SK-N-SH (cell line): ENCODE measurements around the gene PAGE3. TPM values are rescaled to one million over a fixed set of nuclear protein-coding genes. Genes with fewer than 3 reads are reported as not detected.

Experiments used
- CTCF ChIA-PET: fragments of 300-600, 350-600 bp; formaldehyde crosslinking; extraction: SDS; loops from one replicate; lab custom pipeline; 2021; lab: Yijun Ruan, JAX
- POLR2A ChIA-PET: fragments of 350-600 bp; sonication (Branson Sonifier 250); formaldehyde crosslinking; extraction: SDS; loops from one replicate; lab custom pipeline; 2020; ENCODE audit warnings: antibody characterized with exemption, inconsistent platforms; lab: Yijun Ruan, JAX
- DNase-seq: peaks from one replicate; pipeline ENCODE4 v3.0.0; 2012
- H2AFZ ChIP-seq: fragments of 200-600 bp; sonication (generic); 2 replicates; pipeline ENCODE4 v1.8.1; 2016; ENCODE audit warnings: antibody characterized with exemption, mild to moderate bottlenecking, low read depth
- H3F3A ChIP-seq: fragments of 200-600 bp; sonication (generic); replicated peaks from 2 replicates; pipeline ENCODE3; 2016; ENCODE audit warnings: antibody characterized with exemption, mild to moderate bottlenecking; ENCODE audit not compliant: insufficient read depth
- H3K27ac ChIP-seq, 2 experiments: fragments of 200-500 bp in 1 of 2; fragments of 200-600 bp in 1 of 2; sonication (Bioruptor generic) in 1 of 2; sonication (generic), shearing (Covaris generic) in 1 of 2; 2 replicates each; pipeline versions ENCODE4 v1.5.1 to v1.6.1; 2014 to 2016; ENCODE audit warnings: low read depth in 2 of 2, inconsistent platforms in 1 of 2, low read length in 1 of 2, mild to moderate bottlenecking in 1 of 2, mixed read lengths in 1 of 2
- H3K27me3 ChIP-seq: fragments of 200-600 bp; sonication (generic), shearing (Covaris generic); 2 replicates; pipeline ENCODE4 v1.6.1; 2016; ENCODE audit warnings: mixed run types; ENCODE audit not compliant: insufficient read depth
- H3K36me3 ChIP-seq, 2 experiments: fragments of 200-500 bp in 1 of 2; fragments of 200-600 bp in 1 of 2; sonication (Bioruptor generic) in 1 of 2; sonication (generic) in 1 of 2; replicated peaks in 1 of 2; 2 replicates each; pipeline versions ENCODE3 to v1.5.1; 2014 to 2016; ENCODE audit warnings: low read length in 1 of 2, mild to moderate bottlenecking in 1 of 2; ENCODE audit not compliant: insufficient read depth in 2 of 2, control insufficient read depth in 1 of 2
- H3K4me1 ChIP-seq, 2 experiments: fragments of 200-500 bp in 1 of 2; fragments of 200-600 bp in 1 of 2; sonication (Bioruptor generic) in 1 of 2; sonication (generic), shearing (Covaris generic) in 1 of 2; 2 replicates each; pipeline versions ENCODE4 v1.5.1 to v1.6.1; 2014 to 2016; ENCODE audit warnings: low read depth in 1 of 2, low read length in 1 of 2, mixed run types in 1 of 2; ENCODE audit not compliant: insufficient read depth in 2 of 2, control insufficient read depth in 1 of 2
- H3K4me2 ChIP-seq: fragments of 200-600 bp; sonication (generic), shearing (Covaris generic); 2 replicates; pipeline ENCODE4 v1.6.1; 2017; ENCODE audit warnings: mixed run types
- H3K4me3 ChIP-seq, 2 experiments: fragments of 200-500 bp in 1 of 2; fragments of 200-600 bp in 1 of 2; sonication (Bioruptor generic) in 1 of 2; sonication (generic), shearing (Covaris generic) in 1 of 2; 2 replicates each; pipeline versions ENCODE4 v1.5.1 to v1.8.1; 2014 to 2016; ENCODE audit warnings: low read depth in 2 of 2, inconsistent platforms in 1 of 2, low read length in 1 of 2, mild to moderate bottlenecking in 1 of 2, mixed read lengths in 1 of 2, moderate library complexity in 1 of 2
- H3K79me2 ChIP-seq: fragments of 200-600 bp; sonication (generic); 2 replicates; pipeline ENCODE4 v1.8.1; 2017; ENCODE audit warnings: mild to moderate bottlenecking; ENCODE audit not compliant: insufficient read depth
- H3K9ac ChIP-seq: fragments of 200-600 bp; sonication (generic); 2 replicates; pipeline ENCODE4 v1.6.1; 2017; ENCODE audit warnings: mixed run types
- H3K9me2 ChIP-seq: fragments of 200-600 bp; sonication (generic); 2 replicates; pipeline ENCODE4 v1.6.1; 2017; ENCODE audit warnings: mixed run types
- H3K9me3 ChIP-seq: fragments of 200-600 bp; sonication (generic); 2 replicates; pipeline ENCODE4 v1.6.1; 2017; ENCODE audit warnings: mixed run types, mild to moderate bottlenecking, moderate library complexity
- H4K20me1 ChIP-seq: fragments of 200-600 bp; sonication (generic); 2 replicates; pipeline ENCODE4 v1.6.1; 2017; ENCODE audit warnings: mild to moderate bottlenecking, mixed run types; ENCODE audit not compliant: insufficient read depth
- ELF1 ChIP-seq: IDR thresholded peaks from 2 replicates; pipeline ENCODE4 v1.4.0; 2012
- EZH2phosphoT487 ChIP-seq: fragments of 200-600 bp; sonication (generic); IDR thresholded peaks from 2 replicates; pipeline ENCODE4 v1.6.1; 2017; ENCODE audit warnings: low read depth, mixed run types, mild to moderate bottlenecking, antibody characterized with exemption, moderate library complexity, borderline replicate concordance
- GABPA ChIP-seq: IDR thresholded peaks from 2 replicates; pipeline ENCODE4 v1.4.0; 2012; ENCODE audit warnings: low read depth, mild to moderate bottlenecking
- IRF3 ChIP-seq: fragments of 150-350 bp; IDR thresholded peaks from 2 replicates; pipeline ENCODE4 v1.6.1; 2016; ENCODE audit warnings: mild to moderate bottlenecking, low read depth, low read length
- JUND ChIP-seq: IDR thresholded peaks from 2 replicates; pipeline ENCODE4 v1.4.0; 2012
- MEF2A ChIP-seq: IDR thresholded peaks from 2 replicates; pipeline ENCODE4 v1.4.0; 2012; ENCODE audit warnings: low read depth, borderline replicate concordance
- MXI1 ChIP-seq: IDR thresholded peaks from 2 replicates; pipeline ENCODE4 v1.6.1; 2012; ENCODE audit warnings: mild to moderate bottlenecking, low read depth, low read length, improper control_type of control experiment
- NFIC ChIP-seq: IDR thresholded peaks from 2 replicates; pipeline ENCODE4 v1.4.0; 2012; ENCODE audit warnings: borderline replicate concordance
- NRF1 ChIP-seq: IDR thresholded peaks from 2 replicates; pipeline ENCODE4 v1.6.1; 2012; ENCODE audit warnings: low read depth, mild to moderate bottlenecking, low read length
- PBX3 ChIP-seq: IDR thresholded peaks from 2 replicates; pipeline ENCODE4; 2012
- POLR2AphosphoS5 ChIP-seq: IDR thresholded peaks from 2 replicates; pipeline ENCODE4 v1.6.1; 2012; ENCODE audit warnings: low read depth, low read length
- RCOR1 ChIP-seq: fragments of 150-350 bp; IDR thresholded peaks from 2 replicates; pipeline ENCODE4 v1.6.1; 2017; ENCODE audit warnings: antibody characterized with exemption, low read length
- REST ChIP-seq: IDR thresholded peaks from 2 replicates; pipeline ENCODE4 v1.6.1; 2012; ENCODE audit warnings: mild to moderate bottlenecking, low read depth, low read length, moderate library complexity
- RXRA ChIP-seq: IDR thresholded peaks from 2 replicates; pipeline ENCODE4 v1.4.0; 2012; ENCODE audit warnings: low read depth, mild to moderate bottlenecking, borderline replicate concordance
- SMC3 ChIP-seq: IDR thresholded peaks from 2 replicates; pipeline ENCODE4 v1.6.1; 2012; ENCODE audit warnings: low read depth, low read length, improper control_type of control experiment
- TEAD4 ChIP-seq: IDR thresholded peaks from 2 replicates; pipeline ENCODE4 v1.4.0; 2012; ENCODE audit warnings: mild to moderate bottlenecking, borderline replicate concordance; ENCODE audit not compliant: insufficient read depth
- USF1 ChIP-seq: IDR thresholded peaks from 2 replicates; pipeline ENCODE4 v1.4.0; 2012; ENCODE audit warnings: low read depth, borderline replicate concordance
- ZBTB33 ChIP-seq: IDR thresholded peaks from 2 replicates; pipeline ENCODE4 v1.4.0; 2012; ENCODE audit warnings: low read depth, borderline replicate concordance
- WGBS: methylation state at CpG from one replicate; pipeline ENCODE4 v1.1.6; 2017; ENCODE audit warnings: low lambda C conversion rate; 5-methylcytosine and 5-hydroxymethylcytosine counted together
- polyA plus RNA-seq, 3 experiments: library from polyadenylated mRNA; depleted of rRNA; stranded (reverse); fragments of >200 nt; gene quantifications; 2 replicates each; pipeline ENCODE4 v1.2.3, GENCODE V29; 2012
- TF ChIP-seq, protein P1 (sequence below): IDR thresholded peaks from 2 replicates; pipeline ENCODE4 v1.4.0; 2012; ENCODE audit warnings: low read depth
- TF ChIP-seq, protein P2 (sequence below): fragments of 150-350 bp; IDR thresholded peaks from 2 replicates; pipeline ENCODE4 v1.6.1; 2017; ENCODE audit warnings: antibody characterized with exemption, low read length, low read depth, borderline replicate concordance

Gene PAGE3
- polyA plus RNA-seq, 1 of the 3 experiments (the other 2 are of a cell fraction) = not detected

GRCh38 chrX:55279832-55280231 is 15.1 kb upstream of the PAGE3 start:
- Histone ChIP-seq H3K9ac (no peak overlapping the region), H3F3A (no peaks in the 10 kb centered on the region), H2AFZ (no peak overlapping the region), H3K4me2 (no peak overlapping the region), H4K20me1 (no peaks in the 10 kb centered on the region), H3K27ac (no peak overlapping the region), H3K4me1 (no peaks in the 10 kb centered on the region), H3K27me3 (no peaks in the 10 kb centered on the region; the same call in 1 of the 2 replicates), H3K79me2 (no peaks in the 10 kb centered on the region), H3K9me3 (no peaks in the 10 kb centered on the region), H3K4me3 (no peak overlapping the region), H3K9me2 (no peaks in the 10 kb centered on the region), H3K36me3 (no peaks in the 10 kb centered on the region)
- WGBS = 43% methylated on average over 10 of the region's 10 CpGs
- no peak for DNase-seq
- no peak for TF ChIP-seq NRF1
- TF ChIP-seq USF1 = no peak
- TF ChIP-seq REST = no peak
- TF ChIP-seq POLR2AphosphoS5 = no peak
- no peak for TF ChIP-seq PBX3
- no peak for TF ChIP-seq GABPA
- TF ChIP-seq, protein P1, sequence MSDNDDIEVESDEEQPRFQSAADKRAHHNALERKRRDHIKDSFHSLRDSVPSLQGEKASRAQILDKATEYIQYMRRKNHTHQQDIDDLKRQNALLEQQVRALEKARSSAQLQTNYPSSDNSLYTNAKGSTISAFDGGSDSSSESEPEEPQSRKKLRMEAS = no peak
- TF ChIP-seq MEF2A = no peak
- no peak for TF ChIP-seq RCOR1
- no peak for TF ChIP-seq ELF1
- TF ChIP-seq NFIC = no peak
- TF ChIP-seq JUND = no peak
- no peak for TF ChIP-seq ZBTB33
- TF ChIP-seq RXRA = no peak
- TF ChIP-seq, protein P2, sequence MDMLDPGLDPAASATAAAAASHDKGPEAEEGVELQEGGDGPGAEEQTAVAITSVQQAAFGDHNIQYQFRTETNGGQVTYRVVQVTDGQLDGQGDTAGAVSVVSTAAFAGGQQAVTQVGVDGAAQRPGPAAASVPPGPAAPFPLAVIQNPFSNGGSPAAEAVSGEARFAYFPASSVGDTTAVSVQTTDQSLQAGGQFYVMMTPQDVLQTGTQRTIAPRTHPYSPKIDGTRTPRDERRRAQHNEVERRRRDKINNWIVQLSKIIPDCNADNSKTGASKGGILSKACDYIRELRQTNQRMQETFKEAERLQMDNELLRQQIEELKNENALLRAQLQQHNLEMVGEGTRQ = no peak
- TF ChIP-seq SMC3 = no peak
- no peak for TF ChIP-seq EZH2phosphoT487
- no peak for TF ChIP-seq MXI1
- TF ChIP-seq IRF3 = no peak
- no peak for TF ChIP-seq TEAD4
- ChIA-PET POLR2A (no interaction called here), CTCF (no interaction called here)
